ENCODE measurements around the gene ABCD1. TPM values are rescaled to one million over a fixed set of nuclear protein-coding genes. Genes with fewer than 3 reads are reported as not detected.

Gene ABCD1
- total RNA-seq, 1 experiment from 2014 or later: 3.5 TPM

- ChIA-PET POLR2A (no interaction called here), CTCF (no interaction called here)
- H3K36me3 Mint-ChIP-seq (ENCODE audit: insufficient read depth, unreplicated experiment): peaks cover 17% of the 10 kb centered on the region
- no peak overlapping the region for H3K4me3 Mint-ChIP-seq (ENCODE audit: unreplicated experiment)
- H3K27me3 Mint-ChIP-seq (ENCODE audit: insufficient read depth, unreplicated experiment): no peaks in the 10 kb centered on the region
- BruUV-seq (replicated peaks): no TSS peak
- DNase-seq (ENCODE audit: unreplicated experiment): no peak
- intact Hi-C loops (cut with micrococcal nuclease): no loop called here
- H3K27ac Mint-ChIP-seq (ENCODE audit: low read depth, unreplicated experiment): no peak overlapping the region
- no peak for TF ChIP-seq CTCF (IDR thresholded peaks at IDR 0.05; ENCODE audit: unreplicated experiment)
- H3K4me1 Mint-ChIP-seq (ENCODE audit: insufficient read depth, unreplicated experiment): no peaks in the 10 kb centered on the region
- no peaks in the 10 kb centered on the region for H3K9me3 Mint-ChIP-seq (ENCODE audit: unreplicated experiment)
Observed at GRCh38 chrX:153776120-153776599, 51.5 kb downstream of the ABCD1 start.

- ChIA-PET CTCF (no interaction called here), POLR2A (no interaction called here)
- Mint-ChIP-seq H3K27ac (ENCODE audit: low read depth, unreplicated experiment) (no peak overlapping the region), H3K27me3 (ENCODE audit: insufficient read depth, unreplicated experiment) (no peaks in the 10 kb centered on the region), H3K9me3 (ENCODE audit: unreplicated experiment) (no peaks in the 10 kb centered on the region), H3K4me1 (ENCODE audit: insufficient read depth, unreplicated experiment) (no peaks in the 10 kb centered on the region), H3K36me3 (ENCODE audit: insufficient read depth, unreplicated experiment) (peaks cover 17% of the 10 kb centered on the region), H3K4me3 (ENCODE audit: unreplicated experiment) (no peak overlapping the region)
- no peak for DNase-seq (ENCODE audit: unreplicated experiment)
- intact Hi-C loops (cut with micrococcal nuclease): no loop called here
- BruUV-seq (replicated peaks): no TSS peak
- no peak for TF ChIP-seq CTCF (IDR thresholded peaks at IDR 0.05; ENCODE audit: unreplicated experiment)
Observed at GRCh38 chrX:153776611-153777045, 52.0 kb downstream of the ABCD1 start.

GRCh38 chrX:153777261-153778090 is 52.8 kb downstream of the ABCD1 start:
- no peaks in the 10 kb centered on the region for H3K27me3 Mint-ChIP-seq (ENCODE audit: insufficient read depth, unreplicated experiment)
- H3K9me3 Mint-ChIP-seq (ENCODE audit: unreplicated experiment): no peaks in the 10 kb centered on the region
- H3K4me3 Mint-ChIP-seq (ENCODE audit: unreplicated experiment): no peak overlapping the region
- no peak for TF ChIP-seq CTCF (IDR thresholded peaks at IDR 0.05; ENCODE audit: unreplicated experiment)
- ChIA-PET POLR2A (no interaction called here), CTCF (interaction anchor here (0.6 to 1.2 kb wide), 2 partner anchors 15 to 152 kb away, joined by 3 read pairs; no protein-coding TSS in a partner anchor)
- peaks cover 17% of the 10 kb centered on the region for H3K36me3 Mint-ChIP-seq (ENCODE audit: insufficient read depth, unreplicated experiment)
- DNase-seq (ENCODE audit: unreplicated experiment): no peak
- no peak overlapping the region for H3K27ac Mint-ChIP-seq (ENCODE audit: low read depth, unreplicated experiment)
- intact Hi-C loops (cut with micrococcal nuclease): no loop called here
- no peaks in the 10 kb centered on the region for H3K4me1 Mint-ChIP-seq (ENCODE audit: insufficient read depth, unreplicated experiment)
- BruUV-seq (replicated peaks): no TSS peak

- H3K36me3 Mint-ChIP-seq (ENCODE audit: insufficient read depth, unreplicated experiment): peaks cover 17% of the 10 kb centered on the region
- H3K4me3 Mint-ChIP-seq (ENCODE audit: unreplicated experiment): no peak overlapping the region
- H3K9me3 Mint-ChIP-seq (ENCODE audit: unreplicated experiment): no peaks in the 10 kb centered on the region
- CTCF ChIA-PET: interaction anchor here (0.6 to 1.2 kb wide), 2 partner anchors 15 to 152 kb away, joined by 3 read pairs; no protein-coding TSS in a partner anchor
- no peaks in the 10 kb centered on the region for H3K27me3 Mint-ChIP-seq (ENCODE audit: insufficient read depth, unreplicated experiment)
- no TSS peak for BruUV-seq (replicated peaks)
- H3K27ac Mint-ChIP-seq (ENCODE audit: low read depth, unreplicated experiment): no peak overlapping the region
- no peak for DNase-seq (ENCODE audit: unreplicated experiment)
- POLR2A ChIA-PET: no interaction called here
- no peaks in the 10 kb centered on the region for H3K4me1 Mint-ChIP-seq (ENCODE audit: insufficient read depth, unreplicated experiment)
- TF ChIP-seq CTCF (IDR thresholded peaks at IDR 0.05; ENCODE audit: unreplicated experiment): no peak
- intact Hi-C loops (cut with micrococcal nuclease): no loop called here
Observed at GRCh38 chrX:153778181-153778580, 53.5 kb downstream of the ABCD1 start.

Measured in MCF 10A (cell line).